NCI-H2171 treated with DMSO at 0.1 percent for 48 hours (cell line): ENCODE measurements around the gene WNT4.

ENCODE experiments used
- DNase-seq: peaks from one replicate; lab custom pipeline; 2025; lab: John Stamatoyannopoulos, UW

Gene WNT4

DNA sequence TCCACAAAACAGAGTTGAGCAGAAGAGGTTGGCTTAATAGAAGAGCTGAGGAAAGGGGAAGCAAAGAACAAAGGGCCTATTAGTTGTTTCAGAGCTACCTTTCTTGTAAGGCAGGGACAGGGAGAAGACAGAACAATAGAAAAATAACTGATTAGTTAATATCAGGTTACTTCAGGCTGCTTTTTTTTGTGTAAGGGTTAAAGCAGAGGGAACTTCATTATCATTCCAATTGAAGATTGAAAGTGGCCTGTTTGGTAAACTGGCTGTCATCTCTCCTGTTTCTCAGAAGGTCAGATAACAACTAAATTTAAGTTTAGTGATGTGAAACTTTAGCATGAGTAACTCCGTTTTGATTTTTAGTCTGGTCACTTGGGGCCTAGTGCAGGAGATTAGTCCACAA, 68.1 kb downstream of the WNT4 start:
- DNase-seq, result no peak

DNA sequence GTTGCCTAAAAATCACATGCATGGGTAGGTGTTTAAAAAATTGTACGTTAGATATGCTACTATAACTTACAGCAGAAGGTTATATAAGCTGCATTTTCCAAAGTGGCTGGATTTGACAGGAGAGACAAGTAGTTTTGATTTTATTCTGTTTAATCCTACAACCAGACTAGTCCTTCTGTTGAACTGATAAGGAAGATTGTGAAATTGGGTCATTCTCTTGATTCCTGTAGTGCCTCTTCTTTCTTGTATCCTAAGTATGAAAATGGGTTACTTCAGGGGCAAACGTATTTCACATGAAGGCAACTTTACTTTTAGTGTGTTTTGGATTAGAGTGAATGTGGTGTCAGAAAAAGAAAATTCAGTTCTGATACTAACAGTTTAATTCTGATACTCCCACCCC, 71.4 kb downstream of the WNT4 start:
- DNase-seq, result no peak
